NCI-H2196 (cell line): ENCODE measurements around the gene NCOA3.

Experiments used
- DNase-seq: peaks from one replicate; lab custom pipeline; 2025; ENCODE audit not compliant: unreplicated experiment; lab: John Stamatoyannopoulos, UW

The NCOA3 gene

GRCh38 chr20:47677635-47678453, 176.2 kb downstream of the NCOA3 start:
- peak; percentile 65 for DNase-seq

- DNase-seq = no peak
These were observed 176.8 kb downstream of the NCOA3 start for GRCh38 chr20:47678536-47678935.

GRCh38 chr20:47679462-47679861, 177.8 kb downstream of the NCOA3 start:
- DNase-seq = no peak

GRCh38 chr20:47680804-47681529, 179.3 kb downstream of the NCOA3 start:
- DNase-seq = no peak

- no peak for DNase-seq
These were observed 180.5 kb downstream of the NCOA3 start for GRCh38 chr20:47682028-47682783.

GRCh38 chr20:47682916-47683315, 181.2 kb downstream of the NCOA3 start:
- DNase-seq = no peak

- DNase-seq = no peak
These were observed 182.8 kb downstream of the NCOA3 start for GRCh38 chr20:47684306-47685080.

- no peak for DNase-seq
These were observed 184.9 kb downstream of the NCOA3 start for GRCh38 chr20:47686545-47686944.

GRCh38 chr20:47687095-47687987, 185.7 kb downstream of the NCOA3 start:
- DNase-seq = no peak

GRCh38 chr20:47688385-47689381, 187.0 kb downstream of the NCOA3 start:
- no peak for DNase-seq

GRCh38 chr20:47689731-47690130, 188.0 kb downstream of the NCOA3 start:
- no peak for DNase-seq

- no peak for DNase-seq
These were observed 189.9 kb downstream of the NCOA3 start for GRCh38 chr20:47691625-47692024.

GRCh38 chr20:47694021-47694818, 192.5 kb downstream of the NCOA3 start:
- no peak for DNase-seq

GRCh38 chr20:47696856-47697255, 195.2 kb downstream of the NCOA3 start:
- DNase-seq = no peak

GRCh38 chr20:47698142-47698541, 196.5 kb downstream of the NCOA3 start:
- no peak for DNase-seq

- DNase-seq = no peak
These were observed 198.1 kb downstream of the NCOA3 start for GRCh38 chr20:47699818-47700217.

- no peak for DNase-seq
These were observed 198.6 kb downstream of the NCOA3 start for GRCh38 chr20:47700327-47700726.

GRCh38 chr20:47701612-47702011, 199.9 kb downstream of the NCOA3 start:
- no peak for DNase-seq
